Measurements from ENCODE around the gene CCNDBP1.
"Not testable (repeated sequence)": the region's sequence is repeated elsewhere in the genome, so short reads cannot be mapped to it uniquely, and the experiment has no call there.

The CCNDBP1 gene
- 77.0 to 158 reads per million in 2 donors for total RNA-seq

GRCh38 chr15:43185157-43186002 lies at the start of gene CCNDBP1:
Gene CCNDBP1, plus strand, starts transcription at chr15:43185403. Its CDS starts 96 bp downstream, at chr15:43185499.
- DNase-seq, result peak; percentile 70

DNA sequence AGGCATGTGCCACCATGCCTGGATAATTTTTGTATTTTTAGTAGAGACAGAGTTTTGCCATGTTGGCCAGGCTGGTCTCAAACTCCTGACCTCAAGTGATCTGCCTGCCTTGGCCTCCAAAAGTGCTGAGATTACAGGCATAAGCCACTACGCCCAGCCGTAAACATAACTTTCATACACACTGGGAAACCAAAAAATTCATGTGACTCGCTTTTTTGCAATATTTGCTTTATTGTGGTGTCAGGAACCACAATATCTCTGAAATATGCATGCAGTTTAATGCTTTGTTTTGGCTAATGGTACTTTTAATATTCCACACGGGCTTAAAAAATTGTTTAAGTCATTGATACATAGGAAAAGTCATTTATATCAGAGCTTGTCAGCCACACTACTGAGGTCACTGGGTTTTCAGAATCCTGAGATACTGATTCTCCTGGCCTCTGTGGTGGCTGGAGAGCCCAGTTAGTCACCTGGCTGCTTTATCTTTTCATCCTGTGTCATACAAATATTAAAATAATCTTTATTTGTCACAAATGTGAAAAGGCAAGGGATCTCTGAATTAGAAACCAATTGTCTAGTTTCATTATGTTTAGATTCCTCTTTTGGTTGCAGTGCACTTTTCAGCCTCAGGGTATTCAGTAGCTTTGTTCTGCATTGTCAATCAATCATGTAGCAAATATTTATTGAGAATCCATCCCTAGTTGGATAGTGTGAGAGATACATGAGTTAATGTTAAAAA lies 41.8 kb upstream of the CCNDBP1 start:
- no peak for DNase-seq

DNA sequence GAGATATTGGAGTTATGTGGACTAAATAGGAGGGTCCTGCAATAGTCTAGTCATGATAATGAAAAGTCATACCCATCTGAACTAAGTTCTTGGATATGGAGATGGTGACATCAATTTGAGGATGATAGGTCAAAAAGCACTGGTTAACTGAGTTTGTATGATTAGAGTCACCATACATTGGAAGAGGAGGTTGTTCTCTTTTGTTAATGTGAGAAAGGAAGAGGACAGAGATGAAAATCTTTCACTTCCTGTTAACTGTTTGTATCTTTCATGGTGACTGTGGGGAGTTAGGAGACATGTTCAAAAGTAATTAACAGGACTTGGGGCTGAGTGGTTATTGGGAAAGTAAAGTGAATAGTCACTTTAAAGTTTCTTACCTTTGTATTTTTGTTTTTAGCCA lies 40.7 kb upstream of the CCNDBP1 start:
- no peak for DNase-seq

DNA sequence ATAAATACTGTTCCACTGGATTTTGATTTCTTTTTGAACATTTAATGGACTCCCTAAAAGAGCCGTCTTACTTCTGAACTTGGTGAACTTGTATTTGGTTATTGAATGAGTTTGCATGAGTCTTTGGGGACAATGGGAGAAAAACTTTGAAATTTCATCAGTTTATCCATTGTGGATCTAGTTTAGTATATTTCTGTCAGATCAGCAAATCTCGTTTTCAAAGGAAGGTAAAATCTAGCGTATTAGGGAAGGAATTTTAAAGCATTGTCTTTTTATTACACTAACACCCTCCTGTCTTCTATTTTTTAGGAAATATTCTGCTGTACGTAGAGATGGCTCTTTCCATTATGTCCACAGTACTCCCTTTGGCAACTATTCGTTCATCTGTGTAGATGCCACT lies 39.0 kb upstream of the CCNDBP1 start:
- no peak for DNase-seq

GRCh38 chr15:43150191-43150929 lies 34.8 kb upstream of the CCNDBP1 start:
- DNase-seq, result no peak

DNA sequence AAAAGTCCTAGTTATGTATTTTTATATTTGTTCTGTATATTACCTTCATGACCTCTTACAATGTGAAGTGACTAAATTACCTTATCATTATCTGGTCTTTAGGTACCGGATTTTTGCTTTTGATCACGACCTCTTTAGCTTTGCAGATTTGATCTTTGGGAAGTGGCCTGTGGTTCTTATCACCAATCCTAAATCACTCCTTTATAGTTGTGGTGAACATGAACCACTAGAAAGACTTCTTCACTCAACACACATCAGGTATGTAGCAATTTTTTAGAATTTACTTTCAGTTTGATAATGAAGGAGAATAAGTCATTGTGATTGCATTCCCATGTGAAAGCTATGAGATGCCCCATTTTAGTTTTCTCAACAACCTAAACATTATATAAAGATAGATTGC lies 33.5 kb upstream of the CCNDBP1 start:
- no peak for DNase-seq

DNA sequence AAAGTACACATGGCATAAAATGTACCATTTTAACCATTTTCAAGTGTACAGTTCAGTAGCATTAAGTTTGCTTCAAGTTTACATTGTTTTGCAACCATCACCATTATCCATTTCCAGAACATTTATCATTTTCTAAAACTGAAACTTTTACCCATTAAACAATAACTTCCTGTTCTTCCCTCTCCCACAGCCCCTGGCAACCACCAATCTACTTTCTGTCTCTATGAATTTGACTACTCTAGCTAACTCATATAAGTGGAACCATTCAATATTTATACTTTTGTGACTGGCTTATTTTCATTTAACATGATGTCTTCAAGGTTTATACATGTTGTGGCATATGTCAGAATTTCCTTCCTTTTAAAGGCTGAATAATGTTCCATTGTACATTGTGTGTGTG lies 31.9 kb upstream of the CCNDBP1 start:
- DNase-seq, result no peak

DNA sequence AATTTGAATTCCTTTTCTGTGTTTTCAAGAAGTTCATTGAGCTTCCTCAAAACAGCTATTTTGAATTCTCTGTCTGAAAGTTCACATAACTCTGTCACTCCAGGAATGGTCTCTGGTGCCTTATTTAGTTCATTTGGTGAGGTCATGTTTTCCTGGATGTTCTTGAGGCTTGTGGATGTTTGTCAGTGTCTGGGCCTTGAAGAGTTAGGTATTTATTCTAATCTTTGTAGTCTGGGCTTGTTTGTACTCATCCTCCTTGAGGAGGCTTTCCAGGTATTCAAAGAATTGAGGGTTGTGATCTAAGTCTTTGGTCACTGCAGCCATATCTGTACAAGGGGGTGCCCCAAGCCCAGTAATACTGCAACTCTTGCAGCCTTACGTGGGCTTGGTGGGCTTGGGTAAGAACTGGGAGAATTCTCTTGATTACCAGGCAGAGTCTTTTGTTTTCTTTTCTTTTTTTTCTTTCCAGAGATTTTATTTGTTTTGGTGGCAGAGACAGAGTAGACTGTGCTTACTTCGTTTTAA lies 19.3 kb upstream of the CCNDBP1 start:
- DNase-seq, result no peak

GRCh38 chr15:43167261-43167660 lies 17.9 kb upstream of the CCNDBP1 start:
- not testable (repeated sequence) for DNase-seq

- no peak for DNase-seq
Observed at GRCh38 chr15:43168192-43169107, 16.8 kb upstream of the CCNDBP1 start.

DNA sequence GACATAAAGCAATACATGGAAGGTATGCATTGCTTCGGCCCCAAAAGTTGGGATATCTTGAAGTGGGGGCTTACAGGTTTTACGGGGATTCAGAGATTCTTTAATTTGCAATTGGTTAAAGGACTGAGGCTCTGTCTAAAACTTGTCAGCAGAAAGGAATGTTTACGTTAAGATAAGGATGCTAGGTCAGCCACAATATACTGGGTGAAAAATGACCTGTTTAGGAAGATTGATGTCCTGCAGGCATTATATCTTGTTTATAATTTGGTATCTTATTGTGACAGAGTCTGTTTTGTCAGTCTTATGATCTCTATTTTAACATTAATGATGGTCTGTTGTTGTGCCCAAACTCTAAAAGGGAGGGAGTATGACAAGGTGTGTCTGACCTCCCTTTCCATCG lies 15.3 kb upstream of the CCNDBP1 start:
- DNase-seq, result no peak

DNA sequence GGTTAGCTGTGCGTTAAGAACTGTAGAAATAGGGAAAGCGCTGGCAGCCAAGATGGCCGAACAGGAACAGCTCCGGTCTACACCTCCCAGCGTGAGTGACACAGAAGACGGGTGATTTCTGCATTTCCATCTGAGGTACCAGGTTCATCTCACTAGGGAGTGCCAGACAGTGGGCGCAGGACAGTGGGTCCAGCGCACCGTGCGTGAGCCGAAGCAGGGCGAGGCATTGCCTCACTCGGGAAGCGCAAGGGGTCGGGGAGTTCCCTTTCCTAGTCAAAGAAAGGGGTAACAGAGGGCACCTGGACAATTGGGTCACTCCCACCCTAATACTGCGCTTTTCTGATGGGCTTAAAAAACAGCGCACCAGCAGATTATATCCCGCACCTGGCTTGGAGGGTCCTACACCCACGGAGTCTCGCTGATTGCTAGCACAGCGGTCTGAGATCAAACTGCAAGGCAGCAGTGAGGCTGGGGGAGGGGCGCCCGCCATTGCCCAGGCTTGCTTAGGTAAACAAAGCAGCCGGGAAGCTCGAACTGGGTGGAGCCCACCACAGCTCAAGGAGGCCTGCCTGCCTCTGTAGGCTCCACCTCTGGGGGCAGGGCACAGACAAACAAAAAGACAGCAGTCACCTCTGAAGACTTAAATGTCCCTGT lies 9.4 kb upstream of the CCNDBP1 start:
- not testable (repeated sequence) for DNase-seq

DNA sequence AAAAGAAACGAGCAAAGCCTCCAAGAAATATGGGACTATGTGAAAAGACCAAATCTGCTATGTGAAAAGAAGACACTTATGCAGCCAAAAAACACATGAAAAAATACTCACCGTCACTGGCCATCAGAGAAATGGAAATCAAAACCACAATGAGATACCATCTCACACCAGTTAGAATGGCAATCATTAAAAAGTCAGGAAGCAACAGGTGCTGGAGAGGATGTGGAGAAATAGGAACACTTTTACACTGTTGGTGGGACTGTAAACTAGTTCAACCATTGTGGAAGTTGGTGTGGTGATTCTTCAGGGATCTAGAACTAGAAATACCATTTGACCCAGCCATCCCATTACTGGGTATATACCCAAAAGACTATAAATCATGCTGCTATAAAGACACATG lies 8.1 kb upstream of the CCNDBP1 start:
- DNase-seq, result not testable (repeated sequence)

GRCh38 chr15:43183270-43183669 lies 1.9 kb upstream of the CCNDBP1 start:
- DNase-seq, result no peak

DNA sequence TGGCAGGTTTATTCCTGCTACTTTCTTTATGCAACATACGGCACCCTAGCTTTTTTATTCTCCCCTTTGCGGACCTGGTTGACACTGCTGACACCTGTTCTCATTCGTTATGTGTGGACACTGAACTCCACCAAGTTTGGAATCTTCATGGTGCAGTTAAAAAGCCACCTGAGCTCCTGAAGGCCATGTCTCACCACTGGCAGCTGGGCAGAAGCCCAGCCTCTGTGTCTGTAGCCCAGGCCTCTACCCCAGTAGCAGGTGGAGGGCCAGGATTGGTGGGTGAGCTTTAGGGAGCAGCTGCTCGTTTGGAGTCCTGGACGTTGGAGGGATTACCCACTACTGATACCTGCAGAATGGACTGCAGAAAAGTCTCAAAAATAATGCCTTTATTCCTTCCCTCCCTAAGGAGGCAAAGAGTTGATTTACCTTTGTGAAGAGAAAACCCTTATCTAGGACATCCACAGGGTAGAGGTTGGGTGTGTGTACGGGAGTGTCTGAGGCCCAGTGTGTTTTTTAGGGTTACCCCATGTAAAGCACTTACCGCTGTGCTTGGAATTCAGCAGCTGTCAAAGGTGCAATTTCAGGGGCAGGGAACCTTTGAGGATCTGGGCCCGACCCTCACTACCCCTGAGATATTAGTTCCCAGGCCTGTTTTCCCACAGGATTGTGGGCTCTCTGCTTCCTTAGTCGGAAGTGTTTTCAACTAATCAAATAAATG lies 637 bp upstream of the CCNDBP1 start:
- no peak for DNase-seq

DNA sequence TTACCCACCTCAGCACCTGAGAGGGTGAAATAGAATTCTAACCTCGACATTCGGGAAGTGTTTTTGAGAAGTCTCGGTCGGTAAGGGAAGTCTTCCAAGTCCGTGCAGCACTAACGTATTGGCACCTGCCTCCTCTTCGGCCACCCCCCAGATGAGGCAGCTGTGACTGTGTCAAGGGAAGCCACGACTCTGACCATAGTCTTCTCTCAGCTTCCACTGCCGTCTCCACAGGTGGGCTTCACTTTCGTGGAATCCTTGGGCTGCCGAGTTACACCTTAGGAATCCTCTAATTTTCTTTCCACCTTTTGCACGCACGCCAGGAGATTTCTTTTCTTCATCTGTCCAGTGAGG lies 775 bp downstream of the CCNDBP1 start:
- no peak for DNase-seq

DNA sequence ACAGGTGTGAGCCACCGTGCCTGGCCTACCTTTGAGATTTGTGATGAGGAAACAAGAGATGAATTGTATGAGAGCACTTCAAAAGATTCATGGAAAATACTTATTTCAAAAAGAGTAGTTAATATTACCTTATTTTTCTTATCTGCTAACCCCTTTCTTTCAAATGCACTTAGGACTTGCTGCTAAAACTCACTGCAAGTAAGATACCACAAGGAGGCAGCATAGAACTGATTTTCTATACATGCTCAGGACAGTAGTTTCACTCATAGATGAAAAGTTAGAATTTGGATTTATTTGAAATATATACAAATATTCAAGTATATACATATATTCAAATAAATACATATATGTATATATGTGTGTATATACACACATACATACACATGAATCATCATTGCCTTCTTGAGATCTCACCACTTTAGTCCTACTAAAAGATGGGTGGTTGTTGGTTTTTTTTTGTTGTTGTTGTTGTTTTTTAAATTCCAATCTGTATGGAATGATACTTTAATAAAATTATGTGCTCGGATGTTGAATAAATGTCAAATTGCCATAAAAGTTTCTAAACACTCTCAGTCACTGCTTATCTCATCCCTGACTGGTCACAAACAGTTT lies 2.4 kb downstream of the CCNDBP1 start:
- DNase-seq, result no peak

GRCh38 chr15:43189296-43189695 lies 4.1 kb downstream of the CCNDBP1 start:
- no peak for DNase-seq

DNA sequence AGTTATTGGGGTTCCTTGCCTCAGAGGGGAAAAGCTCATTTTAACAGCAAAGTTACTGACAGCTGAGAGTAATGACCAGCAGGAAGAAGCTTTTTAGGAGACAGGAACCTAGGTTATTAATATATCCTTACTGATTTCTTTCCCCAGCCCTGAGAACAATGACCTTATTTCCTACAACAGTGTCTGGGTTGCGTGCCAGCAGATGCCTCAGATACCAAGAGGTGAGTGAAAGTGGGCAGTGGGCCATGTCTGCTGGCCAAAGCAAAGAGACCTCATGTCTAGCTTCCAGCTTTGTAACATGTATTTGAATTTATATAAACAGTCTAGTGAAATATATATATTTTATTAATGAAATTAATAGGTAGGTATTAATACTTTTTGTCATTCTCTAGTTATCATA lies 5.0 kb downstream of the CCNDBP1 start:
- DNase-seq, result no peak

- DNase-seq, result no peak
Observed at GRCh38 chr15:43193710-43194109, 8.5 kb downstream of the CCNDBP1 start.

Data from T-helper 9 cell (primary cell).